WERI-Rb-1 (cell line): Measurements from ENCODE around the gene ERLIN1.
A peak's percentile ranks its signal among the peaks of the same experiment; 100 is the strongest.

Experiments
- DNase-seq: peaks from one replicate; pipeline ENCODE4 v3.0.0-alpha.2; 2020
- H3K27ac ChIP-seq: fragments of 250-450 bp; sonication (Bioruptor Pico); 2 replicates; pipeline ENCODE4 v1.5.1; 2020; ENCODE audit warnings: mild to moderate bottlenecking, moderate library complexity
- H3K27me3 ChIP-seq: fragments of 250-450 bp; sonication (Bioruptor Pico); 2 replicates; pipeline ENCODE4 v1.5.1; 2021; ENCODE audit warnings: mild to moderate bottlenecking, low read depth, moderate library complexity; ENCODE audit not compliant: insufficient read depth, severe bottlenecking
- H3K36me3 ChIP-seq: fragments of 250-450 bp; sonication (Bioruptor Pico); 2 replicates; pipeline ENCODE4 v1.5.1; 2020; ENCODE audit warnings: mild to moderate bottlenecking, moderate library complexity
- H3K4me3 ChIP-seq: 2 replicates; pipeline ENCODE4 v1.5.1; 2011; ENCODE audit warnings: low read depth, mild to moderate bottlenecking, control low read depth, low read length
- H3K9me3 ChIP-seq: fragments of 250-450 bp; sonication (Bioruptor Pico); 2 replicates; pipeline ENCODE4 v1.5.1; 2021; ENCODE audit warnings: mild to moderate bottlenecking, moderate library complexity; ENCODE audit not compliant: severe bottlenecking
- CTCF ChIP-seq: IDR thresholded peaks from 2 replicates; pipeline ENCODE4 v1.5.1; 2011; ENCODE audit warnings: low read depth, mild to moderate bottlenecking, control low read depth, inconsistent platforms, low read length

Gene ERLIN1

GRCh38 chr10:100216006-100216405 is 30.2 kb upstream of the ERLIN1 start:
- no peak for TF ChIP-seq CTCF
- no peak for DNase-seq
- no peaks in the 10 kb centered on the region for H3K9me3 ChIP-seq
- no peak overlapping the region for H3K27ac ChIP-seq
- no peaks in the 10 kb centered on the region for H3K27me3 ChIP-seq
- no peak overlapping the region for H3K4me3 ChIP-seq
- peaks cover 76% of the 10 kb centered on the region for H3K36me3 ChIP-seq

- no peak overlapping the region for H3K27ac ChIP-seq
These were observed 23.5 kb upstream of the ERLIN1 start for GRCh38 chr10:100209303-100209702.

GRCh38 chr10:100208276-100208675 is 22.4 kb upstream of the ERLIN1 start:
- Histone ChIP-seq H3K27ac (no peak overlapping the region), H3K9me3 (no peaks in the 10 kb centered on the region), H3K4me3 (no peak overlapping the region), H3K36me3 (peaks cover 57% of the 10 kb centered on the region), H3K27me3 (no peaks in the 10 kb centered on the region)
- no peak for DNase-seq
- TF ChIP-seq CTCF = no peak

More at GRCh38 chr10:100209303-100209702, 23.5 kb upstream of the ERLIN1 start:
- no peak for TF ChIP-seq CTCF
- Histone ChIP-seq H3K36me3 (peaks cover 58% of the 10 kb centered on the region), H3K9me3 (no peaks in the 10 kb centered on the region), H3K4me3 (no peak overlapping the region), H3K27me3 (no peaks in the 10 kb centered on the region)
- DNase-seq = no peak

- H3K4me3 ChIP-seq = no peak overlapping the region
- no peak for TF ChIP-seq CTCF
- H3K27ac ChIP-seq = peak overlapping the region; percentile 68
- no peaks in the 10 kb centered on the region for H3K27me3 ChIP-seq
- no peaks in the 10 kb centered on the region for H3K9me3 ChIP-seq
- peaks cover 53% of the 10 kb centered on the region for H3K36me3 ChIP-seq
- no peak for DNase-seq
These were observed 18.5 kb upstream of the ERLIN1 start for GRCh38 chr10:100204370-100204769.

GRCh38 chr10:100201549-100201948 is 15.7 kb upstream of the ERLIN1 start:
- Histone ChIP-seq H3K36me3 (peaks cover 62% of the 10 kb centered on the region), H3K4me3 (no peak overlapping the region), H3K27me3 (no peaks in the 10 kb centered on the region), H3K27ac (no peak overlapping the region), H3K9me3 (no peaks in the 10 kb centered on the region)
- TF ChIP-seq CTCF = no peak
- no peak for DNase-seq

GRCh38 chr10:100194711-100195110 is 8.9 kb upstream of the ERLIN1 start:
- no peak for TF ChIP-seq CTCF
- no peak for DNase-seq
- Histone ChIP-seq H3K4me3 (no peak overlapping the region), H3K9me3 (no peaks in the 10 kb centered on the region), H3K36me3 (peaks cover 75% of the 10 kb centered on the region), H3K27me3 (no peaks in the 10 kb centered on the region), H3K27ac (no peak overlapping the region)
